Measurements from ENCODE around the gene LRRC8B. TPM values are rescaled to one million over a fixed set of nuclear protein-coding genes. Genes with fewer than 3 reads are reported as not detected.

Gene LRRC8B
- total RNA-seq, 1 donor from 2014 or later, result 6.4 TPM

DNA sequence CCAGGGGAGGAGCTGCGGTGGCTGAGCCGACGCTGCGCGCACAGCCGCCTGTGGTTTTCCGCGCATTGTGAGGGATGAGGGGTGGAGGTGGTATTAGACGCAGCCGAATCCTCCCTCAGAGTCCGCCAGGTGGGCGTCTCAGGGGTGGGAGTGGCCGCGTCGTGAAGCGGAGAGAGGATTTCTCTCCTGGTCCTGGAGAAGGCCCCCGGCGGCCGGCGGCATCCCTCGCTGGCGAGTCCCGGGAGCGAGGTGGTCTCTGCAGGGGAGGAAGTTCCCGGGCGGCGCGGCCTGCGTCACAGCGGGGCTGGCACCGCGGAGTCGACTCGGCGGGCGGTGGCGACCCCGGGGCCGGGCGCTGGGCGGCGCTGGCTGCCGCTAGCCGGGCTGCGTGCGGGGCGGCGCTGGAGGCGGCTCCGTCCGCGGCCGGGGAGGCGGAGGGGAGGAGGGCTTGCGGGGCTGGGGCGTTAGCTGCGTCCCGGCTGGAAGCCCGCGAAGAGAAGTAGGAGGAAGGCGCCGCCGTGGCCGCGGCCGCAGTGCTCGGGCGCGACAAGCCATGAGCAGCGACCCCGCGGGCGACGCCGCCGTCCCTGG lies 108.1 kb downstream of the LRRC8B start, which contains the start of gene LRRC8C:
TSS of gene LRRC8C (plus strand) at position 464 of the 591 bp plus-strand sequence. CDS start 53,354 bp downstream, outside the sequence.
- peaks cover 27% of the 10 kb centered on the region for H3K4me1 ChIP-seq (ENCODE audit: insufficient read depth, low read length)
- Mint-ChIP-seq H3K36me3 (ENCODE audit: low read depth, unreplicated experiment) (no peaks in the 10 kb centered on the region), H3K4me3 (ENCODE audit: unreplicated experiment) (peak within 1 kb of the TSS; percentile 91), H3K27ac (ENCODE audit: unreplicated experiment) (peak within 1 kb of the TSS; percentile 86), H3K4me1 (ENCODE audit: low read depth, unreplicated experiment) (peaks cover 11% of the 10 kb centered on the region), H3K27me3 (ENCODE audit: low read depth, unreplicated experiment) (peaks cover 7% of the 10 kb centered on the region), H3K9me3 (ENCODE audit: unreplicated experiment) (no peaks in the 10 kb centered on the region)
- H3K4me3 ChIP-seq (ENCODE audit: insufficient read depth, low read depth, low read length), result peak within 1 kb of the TSS; percentile 78
- H3K79me2 ChIP-seq (ENCODE audit: insufficient read depth, low read length), result peaks cover 30% of the 10 kb centered on the region
- H3K27ac ChIP-seq (ENCODE audit: low read depth, low read length), result peak within 1 kb of the TSS; percentile 66
- no peaks in the 10 kb centered on the region for H3K27me3 ChIP-seq (ENCODE audit: insufficient read depth, low read length)
- H3K9me3 ChIP-seq (ENCODE audit: insufficient read depth, low read depth, low read length), result no peaks in the 10 kb centered on the region
- no peak for TF ChIP-seq EZH2 (IDR thresholded peaks at IDR 0.05; ENCODE audit: insufficient read depth, low read length)
- TF ChIP-seq, protein P1, sequence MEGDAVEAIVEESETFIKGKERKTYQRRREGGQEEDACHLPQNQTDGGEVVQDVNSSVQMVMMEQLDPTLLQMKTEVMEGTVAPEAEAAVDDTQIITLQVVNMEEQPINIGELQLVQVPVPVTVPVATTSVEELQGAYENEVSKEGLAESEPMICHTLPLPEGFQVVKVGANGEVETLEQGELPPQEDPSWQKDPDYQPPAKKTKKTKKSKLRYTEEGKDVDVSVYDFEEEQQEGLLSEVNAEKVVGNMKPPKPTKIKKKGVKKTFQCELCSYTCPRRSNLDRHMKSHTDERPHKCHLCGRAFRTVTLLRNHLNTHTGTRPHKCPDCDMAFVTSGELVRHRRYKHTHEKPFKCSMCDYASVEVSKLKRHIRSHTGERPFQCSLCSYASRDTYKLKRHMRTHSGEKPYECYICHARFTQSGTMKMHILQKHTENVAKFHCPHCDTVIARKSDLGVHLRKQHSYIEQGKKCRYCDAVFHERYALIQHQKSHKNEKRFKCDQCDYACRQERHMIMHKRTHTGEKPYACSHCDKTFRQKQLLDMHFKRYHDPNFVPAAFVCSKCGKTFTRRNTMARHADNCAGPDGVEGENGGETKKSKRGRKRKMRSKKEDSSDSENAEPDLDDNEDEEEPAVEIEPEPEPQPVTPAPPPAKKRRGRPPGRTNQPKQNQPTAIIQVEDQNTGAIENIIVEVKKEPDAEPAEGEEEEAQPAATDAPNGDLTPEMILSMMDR (IDR thresholded peaks at IDR 0.05; ENCODE audit: insufficient read depth, low read depth, low read length), result no peak
- DNase-seq (ENCODE audit: low read depth) (peak; percentile 59), FAIRE-seq (no peak)
- H3K9ac ChIP-seq (ENCODE audit: low read length), result peak within 1 kb of the TSS; percentile 83
- peak within 1 kb of the TSS; percentile 86 for H3K4me2 ChIP-seq (ENCODE audit: low read length)
- no peaks in the 10 kb centered on the region for H3K36me3 ChIP-seq (ENCODE audit: insufficient read depth, low read length)
- H2AFZ ChIP-seq (ENCODE audit: low read depth, low read length), result peak within 1 kb of the TSS; percentile 92
- no peaks in the 10 kb centered on the region for H4K20me1 ChIP-seq (ENCODE audit: insufficient read depth, low read length)

DNA sequence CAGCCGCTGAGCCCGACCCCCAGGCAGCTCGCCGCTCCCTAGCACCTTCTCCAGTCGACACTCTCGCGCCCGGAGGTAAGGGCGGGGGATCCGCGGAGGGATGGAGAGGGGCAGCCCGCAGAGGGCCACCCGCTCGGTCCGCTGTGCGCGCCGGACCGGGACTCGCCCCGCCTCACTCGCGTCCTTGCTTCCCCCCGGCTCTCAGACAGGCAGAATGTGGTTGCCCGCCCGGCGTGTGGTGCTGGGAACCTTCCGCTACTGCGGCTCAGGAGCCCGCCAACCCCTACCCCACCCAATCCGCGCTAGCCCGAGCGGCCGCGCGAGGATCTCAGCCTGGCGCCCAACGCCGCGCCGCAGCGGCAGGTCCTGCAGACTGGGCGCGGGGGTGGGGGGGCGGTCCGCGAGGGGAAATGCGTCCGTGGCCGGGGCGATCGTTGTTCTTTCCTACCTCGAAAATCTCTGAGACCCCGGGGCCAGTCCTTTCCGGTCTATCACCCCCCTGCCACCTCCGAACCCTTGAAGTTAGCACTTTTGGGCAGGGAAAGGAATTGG lies 108.7 kb downstream of the LRRC8B start:
- Mint-ChIP-seq H3K4me1 (ENCODE audit: low read depth, unreplicated experiment) (peaks cover 11% of the 10 kb centered on the region), H3K36me3 (ENCODE audit: low read depth, unreplicated experiment) (no peaks in the 10 kb centered on the region), H3K9me3 (ENCODE audit: unreplicated experiment) (no peaks in the 10 kb centered on the region), H3K27ac (ENCODE audit: unreplicated experiment) (no peak overlapping the region), H3K27me3 (ENCODE audit: low read depth, unreplicated experiment) (peaks cover 6% of the 10 kb centered on the region), H3K4me3 (ENCODE audit: unreplicated experiment) (peak overlapping the region; percentile 87)
- no peaks in the 10 kb centered on the region for H3K27me3 ChIP-seq (ENCODE audit: insufficient read depth, low read length)
- H4K20me1 ChIP-seq (ENCODE audit: insufficient read depth, low read length), result no peaks in the 10 kb centered on the region
- peak overlapping the region; percentile 66 for H3K27ac ChIP-seq (ENCODE audit: low read depth, low read length)
- peak overlapping the region; percentile 86 for H3K4me2 ChIP-seq (ENCODE audit: low read length)
- peaks cover 36% of the 10 kb centered on the region for H3K79me2 ChIP-seq (ENCODE audit: insufficient read depth, low read length)
- H3K9me3 ChIP-seq (ENCODE audit: insufficient read depth, low read depth, low read length), result no peaks in the 10 kb centered on the region
- TF ChIP-seq, protein P1 (IDR thresholded peaks at IDR 0.05; ENCODE audit: insufficient read depth, low read depth, low read length), result no peak
- no peak for TF ChIP-seq EZH2 (IDR thresholded peaks at IDR 0.05; ENCODE audit: insufficient read depth, low read length)
- peak overlapping the region; percentile 83 for H3K9ac ChIP-seq (ENCODE audit: low read length)
- H3K4me3 ChIP-seq (ENCODE audit: insufficient read depth, low read depth, low read length), result peak overlapping the region; percentile 78
- FAIRE-seq, result no peak
- H3K36me3 ChIP-seq (ENCODE audit: insufficient read depth, low read length), result no peaks in the 10 kb centered on the region
- peaks cover 27% of the 10 kb centered on the region for H3K4me1 ChIP-seq (ENCODE audit: insufficient read depth, low read length)
- peak; percentile 34 for DNase-seq (ENCODE audit: low read depth)
- H2AFZ ChIP-seq (ENCODE audit: low read depth, low read length), result peak overlapping the region; percentile 86

All from astrocyte (in vitro differentiated cells and primary cell).